GM12878 (cell line): ENCODE data around the gene LHFPL4. TPM values are rescaled to one million over a fixed set of nuclear protein-coding genes. Genes with fewer than 3 reads are reported as not detected.

Experiments used
- ATAC-seq: fragments of 200-7000 bp; cut with Tn5 transposase; 3 replicates; pipeline ENCODE4 v1.9.1; 2020; ENCODE audit warnings: mild to moderate bottlenecking, moderate library complexity
- BruUV-seq: library from RNA; stranded (reverse); fragments of 400-500 nt; replicated peaks from 2 replicates; lab custom pipeline; 2021; lab: Mats Ljungman, UMichigan
- CTCF ChIA-PET: fragments of 300-600 bp; sonication (Branson Sonifier 250); formaldehyde crosslinking; extraction: SDS; loops from one replicate; lab custom pipeline; 2021; ENCODE audit warnings: inconsistent platforms; lab: Yijun Ruan, JAX
- POLR2A ChIA-PET: fragments of 350-600 bp; formaldehyde crosslinking; extraction: SDS; loops from one replicate; lab custom pipeline; 2021; ENCODE audit warnings: inconsistent platforms; lab: Charles Lee
- RAD21 ChIA-PET: fragments of 300-600 bp; sonication (Branson Sonifier 250); formaldehyde crosslinking; loops from one replicate; lab custom pipeline; 2023; ENCODE audit warnings: antibody characterized with exemption; ENCODE audit not compliant: unreplicated experiment; lab: Charles Lee
- SMC1A ChIA-PET: fragments of 300-600 bp; sonication (Branson Sonifier 250); formaldehyde crosslinking; loops from one replicate; lab custom pipeline; 2023; ENCODE audit not compliant: unreplicated experiment, uncharacterized antibody; lab: Charles Lee
- DNase-seq: peaks from one replicate; pipeline ENCODE4 v3.0.0-alpha.2; 2011; ENCODE audit warnings: low read depth, low spot score
- FAIRE-seq: peaks from 3 replicates; lab custom pipeline; 2011; peaks lifted over from hg19 to GRCh38; lab: Jason Lieb, UNC
- H2AFZ ChIP-seq: 2 replicates; pipeline ENCODE4 v1.6.0; 2011; ENCODE audit warnings: low read depth, low read length, control low read depth; ENCODE audit not compliant: control insufficient read depth
- H3K27ac ChIP-seq: 2 replicates; pipeline ENCODE4 v1.5.1; 2011; ENCODE audit warnings: control low read depth; ENCODE audit not compliant: control insufficient read depth, insufficient read depth
- H3K27me3 ChIP-seq, 2 experiments: replicated peaks in 1 of 2; 2 replicates each; pipeline versions ENCODE4 v1.6.0 to v1.6.1; 2011; ENCODE audit warnings: low read length in 1 of 2; ENCODE audit not compliant: control insufficient read depth in 2 of 2, insufficient read depth in 2 of 2
- H3K36me3 ChIP-seq, 2 experiments: 2 replicates each; pipeline ENCODE4 v1.5.1; 2011; ENCODE audit warnings: low read length in 1 of 2; ENCODE audit not compliant: control insufficient read depth in 2 of 2, insufficient read depth in 2 of 2
- H3K4me1 ChIP-seq: 2 replicates; pipeline ENCODE4 v1.6.1; 2011; ENCODE audit warnings: mild to moderate bottlenecking, low read length, moderate library complexity, mixed read lengths; ENCODE audit not compliant: control insufficient read depth, insufficient read depth
- H3K4me2 ChIP-seq: 2 replicates; pipeline ENCODE4 v1.6.0; 2011; ENCODE audit warnings: control low read depth; ENCODE audit not compliant: control insufficient read depth, insufficient read depth
- H3K4me3 ChIP-seq: fragments of 200-600 bp; sonication (generic); 2 replicates; pipeline ENCODE4 v1.5.1; 2016
- H3K79me2 ChIP-seq: 2 replicates; pipeline ENCODE4 v1.6.0; 2011; ENCODE audit warnings: low read length; ENCODE audit not compliant: control insufficient read depth, insufficient read depth
- H3K9ac ChIP-seq: 2 replicates; pipeline ENCODE4 v1.8.0; 2011; ENCODE audit warnings: low read length, control low read depth, mixed read lengths; ENCODE audit not compliant: control insufficient read depth, insufficient read depth
- H3K9me3 ChIP-seq: replicated peaks from 3 replicates; pipeline ENCODE4 v1.5.1; 2011; ENCODE audit warnings: mild to moderate bottlenecking, low read length; ENCODE audit not compliant: control insufficient read depth, insufficient read depth
- H4K20me1 ChIP-seq: 2 replicates; pipeline ENCODE4 v1.6.0; 2011; ENCODE audit not compliant: control insufficient read depth, insufficient read depth
- BCL3 ChIP-seq: IDR thresholded peaks from 2 replicates; pipeline ENCODE4 v1.6.1; 2011; ENCODE audit warnings: borderline replicate concordance, low read depth, mild to moderate bottlenecking, moderate library complexity, low read length; ENCODE audit not compliant: insufficient read depth, poor library complexity, severe bottlenecking
- ETV6 ChIP-seq, 2 experiments: fragments of 450-650 bp in 1 of 2; IDR thresholded peaks in 1 of 2; conservative IDR thresholded peaks in 1 of 2; 2 replicates each; pipeline ENCODE4 v1.6.1; 2014; ENCODE audit warnings: antibody characterized with exemption in 1 of 2, borderline replicate concordance in 1 of 2, low read depth in 1 of 2, mild to moderate bottlenecking in 1 of 2, moderate library complexity in 1 of 2
- HDAC2 ChIP-seq: fragments of 200-600 bp; sonication (generic); IDR thresholded peaks from 2 replicates; pipeline ENCODE4 v1.6.1; 2017
- IRF4 ChIP-seq: IDR thresholded peaks from 2 replicates; pipeline ENCODE4 v1.6.1; 2011; ENCODE audit warnings: low read depth, low read length
- ZBTB33 ChIP-seq: fragments of 450-650 bp; IDR thresholded peaks from 2 replicates; pipeline ENCODE4 v1.6.1; 2017; ENCODE audit warnings: mild to moderate bottlenecking
- WGBS: methylation state at CpG from one replicate; pipeline ENCODE4 v1.1.6; 2016; ENCODE audit warnings: low lambda C conversion rate; ENCODE audit not compliant: insufficient replicate concordance, insufficient coverage; ENCODE audit errors: missing lambda C conversion rate; 5-methylcytosine and 5-hydroxymethylcytosine counted together
- in situ Hi-C: fragments of 300-500 bp; cut with MboI; formaldehyde crosslinking; loops from 9 replicates; pipeline ENCODE4 v1.14.3; 2018; ENCODE audit warnings: mixed read lengths
- intact Hi-C: fragments of 100-400 bp; cut with micrococcal nuclease; formaldehyde crosslinking; loops from one replicate; pipeline ENCODE4 v1.14.2; 2022; ENCODE audit not compliant: unreplicated experiment
- polyA plus RNA-seq, 11 experiments: library from polyadenylated mRNA; depleted of rRNA in 4 of 11; unstranded in 6 of 11; stranded (reverse) in 5 of 11; fragments of >200 nt; fragmentation: Nextera tagmentation in 4 of 11; fragmentation: Illumina TruSeq in 1 of 11; extraction: Ambion mirVana in 4 of 11; extraction: Trizol in 1 of 11; gene quantifications; 1 replicate in 1 of 11; 2 replicates in 10 of 11; pipeline versions ENCODE4 v1.2.1 to v1.2.3, GENCODE V29; 2011 to 2016; ENCODE audit warnings: inconsistent platforms in 2 of 11, missing spikeins in 2 of 11, low read depth in 1 of 11
- total RNA-seq, 4 experiments: library from RNA; depleted of rRNA in 3 of 4; stranded (reverse); fragments of >200 nt in 3 of 4; fragmentation: Illumina TruSeq in 1 of 4; extraction: Trizol in 1 of 4; gene quantifications; 2 replicates each; pipeline versions ENCODE4 v1.2.1 to v1.2.3, GENCODE V29; 2013 to 2021

Gene LHFPL4
- total and polyA plus RNA-seq, 10 of the 15 experiments (the other 5 are each of a cell fraction or from before 2014, with no cell fraction given): 0.05 to 0.15 TPM; not detected in 8

DNA sequence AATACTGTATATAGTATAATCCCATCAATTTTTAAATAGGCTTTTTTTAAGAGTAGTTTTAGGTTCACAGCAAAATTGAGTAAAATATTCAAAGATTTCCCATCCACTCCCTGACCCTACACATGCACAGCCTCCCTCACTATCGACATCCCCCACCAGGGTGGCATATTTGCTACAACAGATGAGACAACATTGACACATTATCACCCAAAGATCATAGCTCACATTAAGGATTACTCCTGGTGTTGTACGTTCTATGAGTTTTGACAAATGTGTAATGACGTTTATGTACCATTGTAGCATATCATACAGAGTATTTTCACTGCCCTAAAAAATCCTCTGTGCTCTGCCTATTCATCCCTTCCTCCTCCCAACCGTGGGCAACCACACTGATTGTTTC, 39.3 kb downstream of the LHFPL4 start:
- H4K20me1 ChIP-seq: no peaks in the 10 kb centered on the region
- 12% methylated on average over 4 of the region's 4 CpGs for WGBS
- FAIRE-seq: no peak
- DNase-seq: no peak
- H3K4me1 ChIP-seq: no peaks in the 10 kb centered on the region
- no peak overlapping the region for H3K4me3 ChIP-seq
- H3K36me3 ChIP-seq: no peaks in the 10 kb centered on the region
- in situ Hi-C loops: no loop called here
- H3K9me3 ChIP-seq: no peaks in the 10 kb centered on the region
- no peaks in the 10 kb centered on the region; a peak in 1 of 4 replicates for H3K27me3 ChIP-seq
- ChIA-PET RAD21 (no interaction called here), CTCF (no interaction called here), POLR2A (no interaction called here), SMC1A (interaction anchor here (1.4 kb wide), 1 partner anchor 10 kb away, joined by 3 read pairs; no protein-coding TSS in a partner anchor)
- H2AFZ ChIP-seq: no peak overlapping the region
- BruUV-seq: no TSS peak
- no peak for ATAC-seq
- no peak for TF ChIP-seq ETV6 (conservative IDR thresholded peaks at IDR 0.05 in 1 of 2, IDR thresholded peaks at IDR 0.05 in 1 of 2; ENCODE audit: borderline replicate concordance in 1 of 2, low read depth in 1 of 2)
- peak; percentile 97 for TF ChIP-seq BCL3
- H3K4me2 ChIP-seq: no peak overlapping the region
- intact Hi-C loops: no loop called here
- no peak overlapping the region for H3K9ac ChIP-seq
- H3K79me2 ChIP-seq: no peaks in the 10 kb centered on the region
- H3K27ac ChIP-seq: no peak overlapping the region

GRCh38 chr3:9512456-9513045, 41.1 kb downstream of the LHFPL4 start:
- WGBS: 65% methylated on average over 7 of the region's 7 CpGs
- FAIRE-seq: no peak
- intact Hi-C loops (no loop called here), in situ Hi-C loops (no loop called here)
- BruUV-seq: no TSS peak
- ChIA-PET CTCF (interaction anchor here (0.7 kb wide), 1 partner anchor 9 kb away, joined by 3 read pairs; no protein-coding TSS in a partner anchor), RAD21 (no interaction called here)
- no peaks in the 10 kb centered on the region for H4K20me1 ChIP-seq
- H3K4me1 ChIP-seq: no peaks in the 10 kb centered on the region
- no peaks in the 10 kb centered on the region for H3K79me2 ChIP-seq
- peaks cover 0 to 1% of the 10 kb centered on the region in 2 experiments; a peak in 3 of 4 replicates for H3K27me3 ChIP-seq
- no peak overlapping the region for H3K27ac ChIP-seq
- no peak overlapping the region for H3K4me2 ChIP-seq
- no peak overlapping the region for H2AFZ ChIP-seq
- ATAC-seq: no peak
- TF ChIP-seq IRF4 (no peak), ZBTB33 (no peak), HDAC2 (no peak)
- TF ChIP-seq, all 136 proteins: peak for 0
- Histone ChIP-seq H3K9ac (no peak overlapping the region), H3K4me3 (no peak overlapping the region), H3K36me3 (no peaks in the 10 kb centered on the region), H3K9me3 (no peaks in the 10 kb centered on the region)
- ChIA-PET SMC1A (no interaction called here), POLR2A (no interaction called here)
- DNase-seq: no peak
